GM13976 (cell line): ENCODE data around the gene TRAF3.
"Not testable (repeated sequence)": the region's sequence is repeated elsewhere in the genome, so short reads cannot be mapped to it uniquely, and the experiment has no call there.

Source experiments
- DNase-seq: peaks from one replicate; pipeline ENCODE4 v3.0.0; 2012; ENCODE audit warnings: low spot score
- CTCF ChIP-seq: IDR thresholded peaks from 2 replicates; pipeline ENCODE4 v1.5.1; 2012; ENCODE audit warnings: borderline replicate concordance, mild to moderate bottlenecking; ENCODE audit not compliant: insufficient read depth; ENCODE audit errors: extremely low read depth, missing control alignments, control extremely low read depth
- in situ Hi-C: fragments of 300-500 bp; cut with MboI; formaldehyde crosslinking; loops from one replicate; pipeline ENCODE4 v1.12.0; 2022; ENCODE audit warnings: low sequenced_read_pairs, mixed read lengths, inconsistent platforms; ENCODE audit not compliant: unreplicated experiment

The TRAF3 gene

GRCh38 chr14:102761206-102761605 lies 16.0 kb upstream of the TRAF3 start:
- no peak for DNase-seq
- in situ Hi-C loops, result no loop called here
- TF ChIP-seq CTCF, result no peak

GRCh38 chr14:102764220-102764671 lies 13.0 kb upstream of the TRAF3 start:
- in situ Hi-C loops, result no loop called here
- TF ChIP-seq CTCF, result no peak
- peak; percentile 85 for DNase-seq

GRCh38 chr14:102765770-102766169 lies 11.5 kb upstream of the TRAF3 start:
- DNase-seq, in situ Hi-C loops: not testable (repeated sequence)

- no peak for TF ChIP-seq CTCF
- in situ Hi-C loops, result no loop called here
- DNase-seq, result peak; percentile 80
These were observed 8.8 kb upstream of the TRAF3 start for GRCh38 chr14:102768223-102769048.

- in situ Hi-C loops, result no loop called here
- TF ChIP-seq CTCF, result no peak
These were observed 8.3 kb upstream of the TRAF3 start for GRCh38 chr14:102769049-102769327.

GRCh38 chr14:102770147-102771123 lies 6.8 kb upstream of the TRAF3 start:
- no peak for DNase-seq
- no peak for TF ChIP-seq CTCF
- in situ Hi-C loops, result no loop called here

More at GRCh38 chr14:102769049-102769327, 8.3 kb upstream of the TRAF3 start:
- no peak for DNase-seq

GRCh38 chr14:102771144-102771543 lies 6.1 kb upstream of the TRAF3 start:
- in situ Hi-C loops, result no loop called here
- no peak for DNase-seq
- no peak for TF ChIP-seq CTCF
